Naive thymus-derived CD8-positive, alpha-beta T cell (primary cell): Measurements from ENCODE around the gene SEPTIN14. TPM values are rescaled to one million over a fixed set of nuclear protein-coding genes. Genes with fewer than 3 reads are reported as not detected.
"Not testable (repeated sequence)": the region's sequence is repeated elsewhere in the genome, so short reads cannot be mapped to it uniquely, and the experiment has no call there.

Experiments
- ATAC-seq, 2 donors: fragments of 150-1000 bp; cut with Tn5 transposase in 1 of 2; sonication (Bioruptor Pico), chemical (Tn5 transposase) in 1 of 2; 1 replicate in 1 of 2; 2 replicates in 1 of 2; pipeline ENCODE4 v1.10.0; 2021; ENCODE audit warnings: mild to moderate bottlenecking in 2 of 2, moderate library complexity in 2 of 2
- POLR2A ChIA-PET: fragments of 350-600 bp; sonication (Branson Sonifier 250); formaldehyde crosslinking; loops from one replicate; lab custom pipeline; 2021; ENCODE audit warnings: antibody characterized with exemption; lab: Charles Lee
- DNase-seq, 10 donors: peaks; one replicate each; pipeline versions ENCODE4 v3.0.0 to v3.0.0-alpha.2; 2020 to 2022
- H3K27ac Mint-ChIP-seq, 10 donors: one replicate each; pipeline ENCODE4 v1.8.0; 2020 to 2022; ENCODE audit warnings: mild to moderate bottlenecking in 10 of 10, mixed read lengths in 10 of 10, moderate library complexity in 4 of 10, inconsistent platforms in 1 of 10
- H3K27me3 Mint-ChIP-seq, 5 donors: one replicate each; pipeline ENCODE4 v1.8.0; 2021 to 2022; ENCODE audit warnings: mixed read lengths in 5 of 5
- H3K36me3 Mint-ChIP-seq, 3 donors: one replicate each; pipeline ENCODE4 v1.8.0; 2020 to 2022; ENCODE audit warnings: mixed read lengths in 3 of 3, mild to moderate bottlenecking in 2 of 3, inconsistent platforms in 1 of 3
- H3K4me1 Mint-ChIP-seq, 4 donors: one replicate each; pipeline ENCODE4 v1.8.0; 2021 to 2022; ENCODE audit warnings: mixed read lengths in 4 of 4
- H3K4me3 Mint-ChIP-seq, 10 donors: one replicate each; pipeline ENCODE4 v1.8.0; 2020 to 2022; ENCODE audit warnings: mild to moderate bottlenecking in 10 of 10, mixed read lengths in 10 of 10, moderate library complexity in 6 of 10, inconsistent platforms in 1 of 10
- H3K9me3 Mint-ChIP-seq, 9 donors: one replicate each; pipeline ENCODE4 v1.8.0; 2020 to 2022; ENCODE audit warnings: mixed read lengths in 9 of 9, mild to moderate bottlenecking in 3 of 9, inconsistent platforms in 1 of 9, moderate library complexity in 1 of 9
- polyA plus RNA-seq, 3 donors: library from polyadenylated mRNA; unstranded; fragments of 300-500 nt; fragmentation: Illumina TruSeq; gene quantifications; one replicate each; pipeline ENCODE4 v1.2.3, GENCODE V29; 2021
- total RNA-seq, 8 experiments: library from RNA in 2 of 8; stranded (reverse) in 2 of 8; gene quantifications; one replicate each; pipeline ENCODE4 v1.2.3 and lab custom pipeline; 2021 to 2026

The SEPTIN14 gene
- total and polyA plus RNA-seq, 5 experiments from 2014 or later: not detected

DNA sequence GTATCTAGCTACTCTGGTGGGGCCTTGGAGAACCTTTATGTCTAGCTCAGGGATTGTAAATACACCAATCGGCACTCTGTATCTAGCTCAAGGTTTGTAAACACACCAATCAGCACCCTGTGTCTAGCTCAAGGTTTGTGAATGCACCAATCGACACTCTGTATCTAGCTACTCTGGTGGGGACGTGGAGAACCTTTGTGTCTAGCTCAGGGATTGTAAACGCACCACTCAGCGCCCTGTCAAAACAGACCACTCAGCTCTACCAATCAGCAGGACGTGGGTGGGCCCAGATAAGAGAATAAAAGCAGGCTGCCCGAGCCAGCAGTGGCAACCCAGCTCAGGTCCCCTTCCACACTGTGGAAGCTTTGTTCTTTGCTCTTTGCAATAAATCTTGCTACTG lies 6.4 kb upstream of the SEPTIN14 start:
- H3K27ac Mint-ChIP-seq, H3K36me3 Mint-ChIP-seq, DNase-seq, H3K4me1 Mint-ChIP-seq, H3K27me3 Mint-ChIP-seq, ATAC-seq, POLR2A ChIA-PET, H3K9me3 Mint-ChIP-seq, H3K4me3 Mint-ChIP-seq: not testable (repeated sequence)

DNA sequence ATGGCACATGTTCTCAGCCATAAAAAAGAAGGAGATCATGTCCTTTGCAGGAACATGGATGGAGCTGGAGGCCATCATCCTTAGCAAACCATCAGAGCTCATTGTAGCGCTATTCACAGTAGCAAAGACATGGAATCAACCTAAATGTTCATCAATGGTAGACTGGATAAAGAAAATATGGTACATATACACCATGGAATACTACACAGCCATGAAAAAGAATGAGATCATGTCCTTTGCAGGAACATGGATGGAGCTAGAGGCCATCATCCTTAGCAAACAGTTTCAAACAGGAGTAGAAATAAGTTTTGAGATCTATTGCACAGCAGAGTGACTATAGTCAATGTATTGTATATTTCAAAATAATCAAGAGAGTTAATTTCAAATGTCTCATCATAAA lies 17.4 kb downstream of the SEPTIN14 start:
- H3K4me3 Mint-ChIP-seq, POLR2A ChIA-PET, DNase-seq, ATAC-seq, H3K36me3 Mint-ChIP-seq, H3K27me3 Mint-ChIP-seq, H3K27ac Mint-ChIP-seq, H3K9me3 Mint-ChIP-seq, H3K4me1 Mint-ChIP-seq: not testable (repeated sequence)

DNA sequence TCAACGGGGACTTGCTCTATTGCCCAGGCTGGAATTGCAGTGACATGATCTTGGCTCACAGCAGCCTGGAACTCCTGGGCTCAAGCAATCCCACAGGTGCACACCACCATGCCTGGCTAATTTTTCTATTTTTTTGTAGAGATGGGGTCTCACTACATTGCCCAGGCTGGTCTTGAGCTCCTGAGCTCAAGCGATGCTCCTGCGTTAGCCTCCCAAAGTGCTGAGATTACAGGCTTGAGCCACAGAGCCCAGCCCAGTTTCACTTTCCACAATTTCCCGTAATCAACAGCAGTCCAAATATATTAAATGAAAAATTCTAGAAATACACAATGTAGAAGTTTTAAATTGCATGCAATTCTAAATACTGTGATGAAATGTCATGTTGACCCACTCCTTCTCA lies 24.0 kb downstream of the SEPTIN14 start:
- POLR2A ChIA-PET: no interaction called here
- no peak overlapping the region for H3K4me3 Mint-ChIP-seq
- peaks cover 0 to 5% (median 0%) of the 10 kb centered on the region in 9 donors for H3K9me3 Mint-ChIP-seq
- peaks cover 0 to 9% (median 2%) of the 10 kb centered on the region in 5 donors for H3K27me3 Mint-ChIP-seq
- no peaks in the 10 kb centered on the region for H3K4me1 Mint-ChIP-seq
- peak overlapping the region in 1 of 10 donors; percentile 9 for H3K27ac Mint-ChIP-seq
- ATAC-seq: no peak
- DNase-seq: no peak
- H3K36me3 Mint-ChIP-seq: no peaks in the 10 kb centered on the region

- ATAC-seq: no peak
- Mint-ChIP-seq H3K9me3 (peaks cover 10 to 76% (median 29%) of the 10 kb centered on the region in 9 donors), H3K27ac (no peak overlapping the region)
These were observed 35.0 kb downstream of the SEPTIN14 start for GRCh38 chr7:55827577-55827976.

DNA sequence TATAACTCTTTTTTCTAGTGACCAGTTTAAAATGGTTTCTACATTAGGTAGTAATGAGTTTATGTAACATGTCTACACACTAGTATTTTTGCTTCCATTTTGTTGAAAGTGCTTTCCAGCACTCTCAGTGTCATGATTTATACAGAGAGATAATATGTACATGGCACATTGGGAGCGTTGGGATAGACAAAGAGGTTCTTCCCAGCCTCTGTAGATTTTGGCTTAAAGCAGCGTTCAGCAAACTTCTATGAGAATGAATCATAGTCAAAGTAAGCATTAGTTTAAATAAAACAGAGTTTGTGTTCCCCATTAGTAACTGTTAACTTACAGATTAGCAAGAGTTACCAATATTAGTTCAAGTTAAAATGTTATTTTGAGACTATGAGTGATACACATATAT lies 43.9 kb downstream of the SEPTIN14 start:
- Mint-ChIP-seq H3K27me3 (peaks cover 3 to 18% (median 9%) of the 10 kb centered on the region in 5 donors), H3K36me3 (peaks cover 0 to 24% (median 2%) of the 10 kb centered on the region in 3 donors), H3K9me3 (peaks cover 5 to 37% (median 21%) of the 10 kb centered on the region in 9 donors), H3K4me1 (no peaks in the 10 kb centered on the region), H3K27ac (no peak overlapping the region), H3K4me3 (no peak overlapping the region)
- DNase-seq (no peak), ATAC-seq (no peak)
- POLR2A ChIA-PET: no interaction called here

More at GRCh38 chr7:55827577-55827976, 35.0 kb downstream of the SEPTIN14 start:
- Mint-ChIP-seq H3K36me3 (peaks cover 0 to 37% (median 5%) of the 10 kb centered on the region in 3 donors), H3K27me3 (peaks cover 0 to 5% (median 0%) of the 10 kb centered on the region in 5 donors), H3K4me3 (no peak overlapping the region), H3K4me1 (no peaks in the 10 kb centered on the region)
- POLR2A ChIA-PET: no interaction called here
- no peak for DNase-seq

- H3K27me3 Mint-ChIP-seq, H3K27ac Mint-ChIP-seq, H3K4me1 Mint-ChIP-seq, H3K4me3 Mint-ChIP-seq, POLR2A ChIA-PET, DNase-seq, ATAC-seq: not testable (repeated sequence)
- H3K9me3 Mint-ChIP-seq: peaks cover 0 to 48% (median 18%) of the 10 kb centered on the region in 9 donors
- peaks cover 0 to 14% (median 12%) of the 10 kb centered on the region in 3 donors for H3K36me3 Mint-ChIP-seq
These were observed 65.3 kb downstream of the SEPTIN14 start for GRCh38 chr7:55797260-55797659.

- peaks cover 0 to 12% (median 10%) of the 10 kb centered on the region in 3 donors for H3K36me3 Mint-ChIP-seq
- no peak for DNase-seq
- POLR2A ChIA-PET: no interaction called here
- H3K27ac Mint-ChIP-seq: no peak overlapping the region
- peaks cover 0 to 11% (median 2%) of the 10 kb centered on the region in 5 donors for H3K27me3 Mint-ChIP-seq
- peaks cover 0 to 40% (median 18%) of the 10 kb centered on the region in 9 donors for H3K9me3 Mint-ChIP-seq
- no peak overlapping the region for H3K4me3 Mint-ChIP-seq
- ATAC-seq: no peak
- H3K4me1 Mint-ChIP-seq: no peaks in the 10 kb centered on the region
These were observed 68.0 kb downstream of the SEPTIN14 start for GRCh38 chr7:55794527-55794926.

DNA sequence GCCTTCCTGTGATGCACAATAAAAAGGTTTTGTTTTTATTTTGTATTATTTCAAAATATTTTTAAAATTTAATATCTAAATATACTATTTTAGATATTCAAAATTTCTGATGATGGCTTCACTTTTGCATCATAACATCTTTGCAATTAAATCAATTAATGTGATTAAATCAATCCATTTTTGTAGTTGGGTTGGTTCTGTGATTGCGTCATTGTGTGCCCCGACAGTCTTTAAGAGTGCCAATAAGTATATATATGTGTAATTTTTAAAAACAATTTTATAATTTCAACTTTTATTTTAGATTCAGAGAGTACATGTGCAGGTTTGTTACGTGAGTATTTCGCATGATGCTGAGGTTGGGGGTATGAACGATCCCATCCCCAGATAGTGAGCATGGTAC lies 70.5 kb downstream of the SEPTIN14 start:
- Mint-ChIP-seq H3K4me3 (no peak overlapping the region), H3K36me3 (peaks cover 0 to 6% (median 6%) of the 10 kb centered on the region in 3 donors), H3K27me3 (peaks cover 0 to 11% (median under 1%) of the 10 kb centered on the region in 5 donors), H3K4me1 (no peaks in the 10 kb centered on the region), H3K9me3 (peaks cover 0 to 29% (median 15%) of the 10 kb centered on the region in 9 donors), H3K27ac (no peak overlapping the region)
- no peak for DNase-seq
- POLR2A ChIA-PET: no interaction called here
- ATAC-seq: no peak

- H3K4me1 Mint-ChIP-seq: no peaks in the 10 kb centered on the region
- POLR2A ChIA-PET: no interaction called here
- peaks cover 0 to 11% (median 2%) of the 10 kb centered on the region in 5 donors for H3K27me3 Mint-ChIP-seq
- no peak for DNase-seq
- H3K36me3 Mint-ChIP-seq: no peaks in the 10 kb centered on the region
- H3K9me3 Mint-ChIP-seq: peaks cover 0 to 5% (median 3%) of the 10 kb centered on the region in 9 donors
- no peak for ATAC-seq
- H3K4me3 Mint-ChIP-seq: no peak overlapping the region
- H3K27ac Mint-ChIP-seq: no peak overlapping the region
These were observed 74.8 kb downstream of the SEPTIN14 start for GRCh38 chr7:55787796-55788195.

GRCh38 chr7:55786901-55787300 lies 75.7 kb downstream of the SEPTIN14 start:
- H3K4me1 Mint-ChIP-seq: no peaks in the 10 kb centered on the region
- DNase-seq: no peak
- POLR2A ChIA-PET: no interaction called here

DNA sequence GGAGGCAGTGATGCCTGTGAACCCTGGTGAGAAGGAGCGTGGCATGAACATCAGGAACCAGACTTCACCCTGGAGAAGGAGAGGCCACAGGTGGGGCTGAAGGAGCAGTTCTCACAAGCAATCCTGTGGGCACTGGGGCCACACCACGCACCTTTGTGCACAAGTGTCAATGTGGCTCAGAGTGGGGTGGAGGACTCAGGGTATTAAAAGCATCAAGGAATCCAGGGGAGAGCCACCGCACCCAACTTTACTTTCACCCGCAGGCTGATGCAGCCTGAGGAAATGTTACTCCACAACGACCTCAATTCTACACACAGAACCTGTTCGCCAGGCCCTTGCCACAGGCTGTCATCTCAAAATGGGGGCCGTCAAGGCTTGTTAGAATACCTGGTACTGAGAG lies 77.1 kb downstream of the SEPTIN14 start:
- H3K27ac Mint-ChIP-seq: peak overlapping the region in 1 of 10 donors; percentile 24

More at GRCh38 chr7:55786901-55787300, 75.7 kb downstream of the SEPTIN14 start:
- no peak overlapping the region for H3K27ac Mint-ChIP-seq
- no peak for ATAC-seq
- H3K27me3 Mint-ChIP-seq: peaks cover 0 to 11% (median 2%) of the 10 kb centered on the region in 5 donors
- H3K4me3 Mint-ChIP-seq: no peak overlapping the region
- H3K36me3 Mint-ChIP-seq: no peaks in the 10 kb centered on the region
- H3K9me3 Mint-ChIP-seq: peaks cover 0 to 3% (median 0%) of the 10 kb centered on the region in 9 donors

GRCh38 chr7:55784151-55784550 lies 78.4 kb downstream of the SEPTIN14 start:
- Mint-ChIP-seq H3K9me3 (peaks cover 0 to 3% (median 0%) of the 10 kb centered on the region in 9 donors), H3K36me3 (peaks cover 0 to 5% (median 0%) of the 10 kb centered on the region in 3 donors), H3K4me1 (no peaks in the 10 kb centered on the region), H3K4me3 (no peak overlapping the region), H3K27ac (no peak overlapping the region), H3K27me3 (peaks cover 0 to 6% (median 2%) of the 10 kb centered on the region in 5 donors)
- DNase-seq (no peak), ATAC-seq (no peak)
- POLR2A ChIA-PET: no interaction called here

More for the DNA sequence above, 77.1 kb downstream of the SEPTIN14 start:
- POLR2A ChIA-PET, H3K4me1 Mint-ChIP-seq, H3K36me3 Mint-ChIP-seq, ATAC-seq, H3K4me3 Mint-ChIP-seq, H3K9me3 Mint-ChIP-seq, H3K27me3 Mint-ChIP-seq, DNase-seq: not testable (repeated sequence)

DNA sequence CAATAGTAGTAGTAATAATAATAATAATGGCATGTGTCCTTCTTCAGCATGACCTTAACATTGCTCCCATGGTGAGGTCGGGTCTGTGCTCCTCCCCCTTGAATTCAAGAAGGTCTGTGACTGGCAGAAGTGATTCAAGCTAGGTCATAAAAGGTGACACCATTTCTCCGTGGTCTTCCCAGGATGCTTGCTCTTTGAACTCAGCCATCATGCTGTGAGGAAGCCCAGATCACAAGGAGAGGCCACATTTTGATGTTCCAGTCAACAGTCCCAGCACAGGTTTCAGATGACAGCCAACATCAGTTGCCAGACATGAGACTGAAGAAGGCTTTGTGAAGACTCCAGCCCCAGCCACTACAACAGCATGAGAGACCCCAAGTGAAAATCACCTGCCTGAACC lies 83.9 kb downstream of the SEPTIN14 start:
- Mint-ChIP-seq H3K9me3 (peaks cover 0 to 5% (median 0%) of the 10 kb centered on the region in 9 donors), H3K4me3 (no peak overlapping the region), H3K27me3 (peaks cover 0 to 6% (median 0%) of the 10 kb centered on the region in 5 donors), H3K36me3 (peaks cover 0 to 5% (median 0%) of the 10 kb centered on the region in 3 donors), H3K27ac (no peak overlapping the region), H3K4me1 (no peaks in the 10 kb centered on the region)
- POLR2A ChIA-PET: interaction anchor here (0.6 kb wide), 1 partner anchor 906 kb away, joined by 3 read pairs; no protein-coding TSS in a partner anchor
- ATAC-seq: no peak
- no peak for DNase-seq

- POLR2A ChIA-PET: no interaction called here
- Mint-ChIP-seq H3K27ac (no peak overlapping the region), H3K4me1 (no peaks in the 10 kb centered on the region), H3K4me3 (no peak overlapping the region), H3K9me3 (peaks cover 0 to 3% (median 0%) of the 10 kb centered on the region in 9 donors), H3K27me3 (peaks cover 0 to 6% (median 0%) of the 10 kb centered on the region in 5 donors), H3K36me3 (peaks cover 0 to 5% (median 0%) of the 10 kb centered on the region in 3 donors)
- ATAC-seq (no peak), DNase-seq (no peak)
These were observed 86.4 kb downstream of the SEPTIN14 start for GRCh38 chr7:55776196-55776595.
